Suprapubic skin (tissue), 3 donors: ENCODE measurements around the gene NFATC3.

Experiments
- EP300 ChIP-seq: sonication (generic); formaldehyde crosslinking; IDR thresholded peaks from one replicate; pipeline ENCODE4 v1.6.1; 2017; ENCODE audit warnings: antibody characterized with exemption
- POLR2A ChIP-seq, 2 donors: fragments of 450-650 bp; IDR thresholded peaks; one replicate each; pipeline ENCODE4 v1.6.1; 2017; ENCODE audit warnings: antibody characterized with exemption in 2 of 2, mild to moderate bottlenecking in 2 of 2, moderate library complexity in 2 of 2
- TF ChIP-seq, protein P1 (sequence below), 2 donors: fragments of 200-600 bp in 1 of 2; fragments of 450-650 bp in 1 of 2; sonication (generic) in 1 of 2; IDR thresholded peaks; one replicate each; pipeline ENCODE4 v1.5.1; 2016 to 2019; ENCODE audit warnings: antibody characterized with exemption in 2 of 2, mild to moderate bottlenecking in 1 of 2, moderate library complexity in 1 of 2

GRCh38 chr16:68217506-68217905 is 132.3 kb downstream of the NFATC3 start:
- TF ChIP-seq, protein P1, sequence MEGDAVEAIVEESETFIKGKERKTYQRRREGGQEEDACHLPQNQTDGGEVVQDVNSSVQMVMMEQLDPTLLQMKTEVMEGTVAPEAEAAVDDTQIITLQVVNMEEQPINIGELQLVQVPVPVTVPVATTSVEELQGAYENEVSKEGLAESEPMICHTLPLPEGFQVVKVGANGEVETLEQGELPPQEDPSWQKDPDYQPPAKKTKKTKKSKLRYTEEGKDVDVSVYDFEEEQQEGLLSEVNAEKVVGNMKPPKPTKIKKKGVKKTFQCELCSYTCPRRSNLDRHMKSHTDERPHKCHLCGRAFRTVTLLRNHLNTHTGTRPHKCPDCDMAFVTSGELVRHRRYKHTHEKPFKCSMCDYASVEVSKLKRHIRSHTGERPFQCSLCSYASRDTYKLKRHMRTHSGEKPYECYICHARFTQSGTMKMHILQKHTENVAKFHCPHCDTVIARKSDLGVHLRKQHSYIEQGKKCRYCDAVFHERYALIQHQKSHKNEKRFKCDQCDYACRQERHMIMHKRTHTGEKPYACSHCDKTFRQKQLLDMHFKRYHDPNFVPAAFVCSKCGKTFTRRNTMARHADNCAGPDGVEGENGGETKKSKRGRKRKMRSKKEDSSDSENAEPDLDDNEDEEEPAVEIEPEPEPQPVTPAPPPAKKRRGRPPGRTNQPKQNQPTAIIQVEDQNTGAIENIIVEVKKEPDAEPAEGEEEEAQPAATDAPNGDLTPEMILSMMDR (IDR thresholded peaks at IDR 0.05) = no peak
- TF ChIP-seq EP300 = no peak
- TF ChIP-seq POLR2A (IDR thresholded peaks at IDR 0.05) = no peak
